ENCODE data around the gene PTGS1. TPM values are rescaled to one million over a fixed set of nuclear protein-coding genes. Genes with fewer than 3 reads are reported as not detected.

PTGS1 gene
- total RNA-seq, 1 experiment from 2014 or later: 61.2 TPM

DNA sequence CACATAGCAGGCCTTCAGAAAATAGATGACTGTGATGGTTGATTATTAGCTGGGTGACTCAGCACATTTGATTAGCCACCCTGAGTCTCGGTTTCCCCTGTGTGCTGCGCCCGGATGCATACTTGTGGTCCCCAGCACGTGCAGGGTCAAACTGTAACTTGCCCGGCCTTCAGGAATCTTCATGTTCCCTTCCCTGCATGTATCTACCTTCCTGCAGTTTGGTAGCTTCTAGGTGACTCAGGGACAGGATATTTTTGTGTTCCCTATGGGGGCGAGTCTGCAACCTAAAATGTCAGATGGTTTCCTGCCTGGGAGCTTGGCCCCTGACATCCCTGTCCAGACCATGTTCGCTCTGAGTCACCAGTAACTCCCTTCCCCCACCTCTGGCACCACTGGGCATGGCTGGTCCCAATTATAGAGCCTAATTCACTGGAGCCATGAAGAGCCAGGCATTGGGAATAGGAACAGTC is 13.2 kb downstream of the PTGS1 start:
- Histone ChIP-seq H3K4me3 (ENCODE audit: low read depth in 2 of 2, low read length in 2 of 2) (no peak overlapping the region), H3K4me1 (ENCODE audit: control insufficient read depth, insufficient read depth, low read length) (no peaks in the 10 kb centered on the region), H3K36me3 (ENCODE audit: control insufficient read depth, insufficient read depth, low read length) (no peaks in the 10 kb centered on the region), H3K27me3 (ENCODE audit: control insufficient read depth, insufficient read depth, low read length) (no peaks in the 10 kb centered on the region), H3K27ac (ENCODE audit: low read length) (no peak overlapping the region), H3K9me3 (ENCODE audit: control insufficient read depth, insufficient read depth, low read depth, low read length) (no peaks in the 10 kb centered on the region)
- BruUV-seq (replicated peaks): no TSS peak
- DNase-seq (ENCODE audit: low read depth, low spot score): no peak
- TF ChIP-seq CTCF (IDR thresholded peaks at IDR 0.05): no peak
- CTCF ChIA-PET: no interaction called here
- ATAC-seq: no peak
- POLR2A ChIA-PET: no interaction called here
- in situ Hi-C loops (cut with HindIII; ENCODE audit: low pct_unique_long_range_greater_than_20kb, low sequenced_read_pairs): no loop called here
- intact Hi-C loops (cut with micrococcal nuclease; ENCODE audit: unreplicated experiment): no loop called here

DNA sequence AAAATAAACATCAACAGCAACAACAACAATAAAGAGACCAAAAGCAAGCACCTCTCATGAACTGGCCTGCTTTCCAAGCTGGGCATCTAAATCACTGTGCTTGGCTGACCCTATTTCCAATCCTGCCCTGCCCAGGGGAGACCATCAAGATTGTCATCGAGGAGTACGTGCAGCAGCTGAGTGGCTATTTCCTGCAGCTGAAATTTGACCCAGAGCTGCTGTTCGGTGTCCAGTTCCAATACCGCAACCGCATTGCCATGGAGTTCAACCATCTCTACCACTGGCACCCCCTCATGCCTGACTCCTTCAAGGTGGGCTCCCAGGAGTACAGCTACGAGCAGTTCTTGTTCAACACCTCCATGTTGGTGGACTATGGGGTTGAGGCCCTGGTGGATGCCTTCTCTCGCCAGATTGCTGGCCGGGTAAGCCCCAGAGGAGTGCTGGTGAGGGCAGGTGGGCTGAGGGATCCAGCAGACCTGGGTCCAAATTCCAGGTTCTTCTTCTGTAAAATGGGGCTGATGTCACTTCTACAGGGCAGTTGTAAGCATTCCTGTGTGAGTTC is 15.6 kb downstream of the PTGS1 start:
- ChIA-PET POLR2A (no interaction called here), CTCF (interaction anchor here (0.6 kb wide), 1 partner anchor 31 kb away, joined by 4 read pairs; no protein-coding TSS in a partner anchor)
- H3K9me3 ChIP-seq (ENCODE audit: control insufficient read depth, insufficient read depth, low read depth, low read length): no peaks in the 10 kb centered on the region
- intact Hi-C loops (cut with micrococcal nuclease; ENCODE audit: unreplicated experiment): no loop called here
- H3K4me3 ChIP-seq (ENCODE audit: low read depth in 2 of 2, low read length in 2 of 2): no peak overlapping the region
- H3K27me3 ChIP-seq (ENCODE audit: control insufficient read depth, insufficient read depth, low read length): no peaks in the 10 kb centered on the region
- ATAC-seq (no peak), DNase-seq (ENCODE audit: low read depth, low spot score) (no peak)
- no peaks in the 10 kb centered on the region for H3K36me3 ChIP-seq (ENCODE audit: control insufficient read depth, insufficient read depth, low read length)
- H3K27ac ChIP-seq (ENCODE audit: low read length): no peak overlapping the region
- in situ Hi-C loops (cut with HindIII; ENCODE audit: low pct_unique_long_range_greater_than_20kb, low sequenced_read_pairs): no loop called here
- no peaks in the 10 kb centered on the region for H3K4me1 ChIP-seq (ENCODE audit: control insufficient read depth, insufficient read depth, low read length)
- no TSS peak for BruUV-seq (replicated peaks)
- TF ChIP-seq TCF7L2 (IDR thresholded peaks at IDR 0.05; ENCODE audit: low read depth, low read length) (no peak), POLR2AphosphoS5 (IDR thresholded peaks at IDR 0.05; ENCODE audit: low read depth, low read length) (no peak), CTCF (IDR thresholded peaks at IDR 0.05) (no peak), SIN3A (IDR thresholded peaks at IDR 0.05; ENCODE audit: borderline replicate concordance, insufficient read depth, low read depth, low read length) (no peak)
- TF ChIP-seq, protein P1, sequence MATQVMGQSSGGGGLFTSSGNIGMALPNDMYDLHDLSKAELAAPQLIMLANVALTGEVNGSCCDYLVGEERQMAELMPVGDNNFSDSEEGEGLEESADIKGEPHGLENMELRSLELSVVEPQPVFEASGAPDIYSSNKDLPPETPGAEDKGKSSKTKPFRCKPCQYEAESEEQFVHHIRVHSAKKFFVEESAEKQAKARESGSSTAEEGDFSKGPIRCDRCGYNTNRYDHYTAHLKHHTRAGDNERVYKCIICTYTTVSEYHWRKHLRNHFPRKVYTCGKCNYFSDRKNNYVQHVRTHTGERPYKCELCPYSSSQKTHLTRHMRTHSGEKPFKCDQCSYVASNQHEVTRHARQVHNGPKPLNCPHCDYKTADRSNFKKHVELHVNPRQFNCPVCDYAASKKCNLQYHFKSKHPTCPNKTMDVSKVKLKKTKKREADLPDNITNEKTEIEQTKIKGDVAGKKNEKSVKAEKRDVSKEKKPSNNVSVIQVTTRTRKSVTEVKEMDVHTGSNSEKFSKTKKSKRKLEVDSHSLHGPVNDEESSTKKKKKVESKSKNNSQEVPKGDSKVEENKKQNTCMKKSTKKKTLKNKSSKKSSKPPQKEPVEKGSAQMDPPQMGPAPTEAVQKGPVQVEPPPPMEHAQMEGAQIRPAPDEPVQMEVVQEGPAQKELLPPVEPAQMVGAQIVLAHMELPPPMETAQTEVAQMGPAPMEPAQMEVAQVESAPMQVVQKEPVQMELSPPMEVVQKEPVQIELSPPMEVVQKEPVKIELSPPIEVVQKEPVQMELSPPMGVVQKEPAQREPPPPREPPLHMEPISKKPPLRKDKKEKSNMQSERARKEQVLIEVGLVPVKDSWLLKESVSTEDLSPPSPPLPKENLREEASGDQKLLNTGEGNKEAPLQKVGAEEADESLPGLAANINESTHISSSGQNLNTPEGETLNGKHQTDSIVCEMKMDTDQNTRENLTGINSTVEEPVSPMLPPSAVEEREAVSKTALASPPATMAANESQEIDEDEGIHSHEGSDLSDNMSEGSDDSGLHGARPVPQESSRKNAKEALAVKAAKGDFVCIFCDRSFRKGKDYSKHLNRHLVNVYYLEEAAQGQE (IDR thresholded peaks at IDR 0.05; ENCODE audit: insufficient read depth in 1 of 2, low read depth in 2 of 2, low read length in 1 of 2): no peak
